GM20431 (cell line): ENCODE measurements around the gene MAP3K14.

Experiments
- in situ Hi-C: fragments of 300-500 bp; cut with MseI, MboI; formaldehyde crosslinking; loops from one replicate; pipeline ENCODE4 v1.15.0; 2020; ENCODE audit warnings: low sequenced_read_pairs; ENCODE audit not compliant: unreplicated experiment

Gene MAP3K14

GRCh38 chr17:45244725-45245656, 71.8 kb downstream of the MAP3K14 start:
- in situ Hi-C loops = no loop called here

GRCh38 chr17:45243750-45244149, 73.1 kb downstream of the MAP3K14 start:
- in situ Hi-C loops = no loop called here

- in situ Hi-C loops = no loop called here
These were observed 74.8 kb downstream of the MAP3K14 start for GRCh38 chr17:45242029-45242414.

- in situ Hi-C loops = no loop called here
These were observed 75.3 kb downstream of the MAP3K14 start for GRCh38 chr17:45241328-45242028.

- in situ Hi-C loops = no loop called here
These were observed 75.9 kb downstream of the MAP3K14 start for GRCh38 chr17:45240905-45241327.

- in situ Hi-C loops = no loop called here
These were observed 78.6 kb downstream of the MAP3K14 start for GRCh38 chr17:45238155-45238774.

GRCh38 chr17:45237686-45238085, 79.1 kb downstream of the MAP3K14 start:
- in situ Hi-C loops = no loop called here

- in situ Hi-C loops = no loop called here
These were observed 80.6 kb downstream of the MAP3K14 start for GRCh38 chr17:45236282-45236606.

- in situ Hi-C loops = no loop called here
These were observed 81.2 kb downstream of the MAP3K14 start for GRCh38 chr17:45235416-45236281.

GRCh38 chr17:45234641-45235415, 82.0 kb downstream of the MAP3K14 start:
- in situ Hi-C loops = no loop called here

- in situ Hi-C loops = no loop called here
These were observed 83.3 kb downstream of the MAP3K14 start for GRCh38 chr17:45233423-45233924.

- in situ Hi-C loops = no loop called here
These were observed 84.1 kb downstream of the MAP3K14 start for GRCh38 chr17:45232514-45233422.

- in situ Hi-C loops = no loop called here
These were observed 85.2 kb downstream of the MAP3K14 start for GRCh38 chr17:45231481-45232116.

- in situ Hi-C loops = no loop called here
These were observed 85.9 kb downstream of the MAP3K14 start for GRCh38 chr17:45230787-45231480.

- in situ Hi-C loops = no loop called here
These were observed 86.4 kb downstream of the MAP3K14 start for GRCh38 chr17:45230410-45230786.

GRCh38 chr17:45229681-45230409, 87.0 kb downstream of the MAP3K14 start:
- in situ Hi-C loops = no loop called here
